ENCODE data around the gene PPM1G. TPM values are rescaled to one million over a fixed set of nuclear protein-coding genes. Genes with fewer than 3 reads are reported as not detected.

Gene PPM1G
- total and polyA plus RNA-seq, 7 donors = 44.0 to 167 (median 83.4) TPM

- whole genome bisulfite sequencing, 3 donors = 80 to 84% (median 82%) methylated on average over 4 of the region's 4 CpGs
- TF ChIP-seq CTCF (IDR thresholded peaks at IDR 0.05) = no peak
- H3K27ac ChIP-seq = no peak overlapping the region
- H3K4me1 ChIP-seq = no peaks in the 10 kb centered on the region
- H3K4me3 ChIP-seq = no peak overlapping the region
- DNase-seq = no peak
- H3K9me3 ChIP-seq = no peaks in the 10 kb centered on the region
- intact Hi-C loops (cut with DNase I) = no loop called here
- H3K27me3 ChIP-seq (ENCODE audit: insufficient read depth in 3 of 3, low read length in 2 of 3) = no peaks in the 10 kb centered on the region
- no peaks in the 10 kb centered on the region for H3K36me3 ChIP-seq (ENCODE audit: insufficient read depth in 1 of 2, low read depth in 1 of 2)
- no peak for ATAC-seq
Observed at GRCh38 chr2:27421660-27422250, 12.4 kb upstream of the PPM1G start.

GRCh38 chr2:27420996-27421395 is 11.6 kb upstream of the PPM1G start:
- Histone ChIP-seq H3K4me3 (no peak overlapping the region), H3K36me3 (ENCODE audit: insufficient read depth in 1 of 2, low read depth in 1 of 2) (no peaks in the 10 kb centered on the region), H3K4me1 (no peaks in the 10 kb centered on the region), H3K9me3 (no peaks in the 10 kb centered on the region), H3K27ac (no peak overlapping the region), H3K27me3 (ENCODE audit: insufficient read depth in 3 of 3, low read length in 2 of 3) (no peaks in the 10 kb centered on the region)
- ATAC-seq = no peak
- no peak for DNase-seq
- no peak for TF ChIP-seq CTCF (IDR thresholded peaks at IDR 0.05)
- intact Hi-C loops (cut with DNase I) = no loop called here

GRCh38 chr2:27416151-27416550 is 6.8 kb upstream of the PPM1G start:
- no peaks in the 10 kb centered on the region for H3K27me3 ChIP-seq (ENCODE audit: insufficient read depth in 3 of 3, low read length in 2 of 3)
- H3K4me1 ChIP-seq = no peaks in the 10 kb centered on the region
- no peaks in the 10 kb centered on the region for H3K36me3 ChIP-seq (ENCODE audit: insufficient read depth in 1 of 2, low read depth in 1 of 2)
- 89 to 99% (median 95%) methylated on average over 6 of the region's 6 CpGs for WGBS, 3 donors
- no peak for DNase-seq
- ATAC-seq = no peak
- no peaks in the 10 kb centered on the region for H3K9me3 ChIP-seq
- H3K27ac ChIP-seq = no peak overlapping the region
- no peak overlapping the region for H3K4me3 ChIP-seq
- intact Hi-C loops (cut with DNase I) = no loop called here
- no peak for TF ChIP-seq CTCF (IDR thresholded peaks at IDR 0.05)

- 88 to 92% (median 88%) methylated on average over 9 of the region's 9 CpGs for WGBS, 3 donors
- ATAC-seq (no peak), DNase-seq (no peak)
- no peak overlapping the region for H3K4me3 ChIP-seq
- peaks cover 16% of the 10 kb centered on the region for H3K4me1 ChIP-seq
- no peaks in the 10 kb centered on the region for H3K27me3 ChIP-seq (ENCODE audit: insufficient read depth in 3 of 3, low read length in 2 of 3)
- no peak overlapping the region for H3K27ac ChIP-seq
- no peak for TF ChIP-seq CTCF (IDR thresholded peaks at IDR 0.05)
- peaks cover 0 to 2% of the 10 kb centered on the region in 2 donors for H3K36me3 ChIP-seq (ENCODE audit: insufficient read depth in 1 of 2, low read depth in 1 of 2)
- no peaks in the 10 kb centered on the region for H3K9me3 ChIP-seq
- intact Hi-C loops (cut with DNase I) = no loop called here
Observed at GRCh38 chr2:27412419-27413152, 3.2 kb upstream of the PPM1G start.
